ENCODE data around the gene MBNL1.
"Not testable (repeated sequence)": the region's sequence is repeated elsewhere in the genome, so short reads cannot be mapped to it uniquely, and the experiment has no call there.

MBNL1 gene

GRCh38 chr3:152382312-152383135 is 113.8 kb downstream of the MBNL1 start:
- DNase-seq = no peak

GRCh38 chr3:152383136-152383606 is 114.4 kb downstream of the MBNL1 start:
- no peak for DNase-seq

- no peak for DNase-seq
Measured at GRCh38 chr3:152384412-152384811, 115.7 kb downstream of the MBNL1 start.

GRCh38 chr3:152385761-152386160 is 117.0 kb downstream of the MBNL1 start:
- no peak for DNase-seq

GRCh38 chr3:152386208-152386607 is 117.5 kb downstream of the MBNL1 start:
- no peak for DNase-seq

GRCh38 chr3:152388631-152389030 is 119.9 kb downstream of the MBNL1 start:
- DNase-seq = no peak

GRCh38 chr3:152389316-152389934 is 120.7 kb downstream of the MBNL1 start:
- no peak for DNase-seq

GRCh38 chr3:152390647-152391046 is 121.9 kb downstream of the MBNL1 start:
- DNase-seq = no peak

GRCh38 chr3:152391671-152392070 is 122.9 kb downstream of the MBNL1 start:
- no peak for DNase-seq

- no peak for DNase-seq
Measured at GRCh38 chr3:152392272-152392880, 123.6 kb downstream of the MBNL1 start.

GRCh38 chr3:152394246-152394645 is 125.5 kb downstream of the MBNL1 start:
- DNase-seq = no peak

GRCh38 chr3:152395764-152396163 is 127.0 kb downstream of the MBNL1 start:
- DNase-seq = no peak

- no peak for DNase-seq
Measured at GRCh38 chr3:152396867-152397266, 128.1 kb downstream of the MBNL1 start.

GRCh38 chr3:152397348-152397747 is 128.6 kb downstream of the MBNL1 start:
- not testable (repeated sequence) for DNase-seq

- DNase-seq = no peak
Measured at GRCh38 chr3:152398495-152398894, 129.8 kb downstream of the MBNL1 start.

GRCh38 chr3:152399374-152399773 is 130.6 kb downstream of the MBNL1 start:
- no peak for DNase-seq

GRCh38 chr3:152400887-152401286 is 132.2 kb downstream of the MBNL1 start:
- no peak for DNase-seq

- no peak for DNase-seq
Measured at GRCh38 chr3:152402695-152403451, 134.1 kb downstream of the MBNL1 start.

GRCh38 chr3:152403632-152404066 is 134.9 kb downstream of the MBNL1 start:
- no peak for DNase-seq

- no peak for DNase-seq
Measured at GRCh38 chr3:152404976-152405375, 136.2 kb downstream of the MBNL1 start.

GRCh38 chr3:152405915-152406802 is 137.4 kb downstream of the MBNL1 start:
- DNase-seq = no peak

GRCh38 chr3:152413240-152413639 is 144.5 kb downstream of the MBNL1 start:
- no peak for DNase-seq
